Stimulated activated CD8-positive, alpha-beta memory T cell treated with anti-CD3 and anti-CD28 coated beads, Interleukin-2, amount 100 ng/mL, for 48 hours (primary cell): ENCODE measurements around the gene KLF4.
"Not testable (repeated sequence)": the region's sequence is repeated elsewhere in the genome, so short reads cannot be mapped to it uniquely, and the experiment has no call there.

Source experiments
- DNase-seq, 2 donors: peaks; one replicate each; pipeline ENCODE4 v3.0.0-alpha.2; 2020; ENCODE audit warnings: low read depth in 2 of 2

Gene KLF4

DNA sequence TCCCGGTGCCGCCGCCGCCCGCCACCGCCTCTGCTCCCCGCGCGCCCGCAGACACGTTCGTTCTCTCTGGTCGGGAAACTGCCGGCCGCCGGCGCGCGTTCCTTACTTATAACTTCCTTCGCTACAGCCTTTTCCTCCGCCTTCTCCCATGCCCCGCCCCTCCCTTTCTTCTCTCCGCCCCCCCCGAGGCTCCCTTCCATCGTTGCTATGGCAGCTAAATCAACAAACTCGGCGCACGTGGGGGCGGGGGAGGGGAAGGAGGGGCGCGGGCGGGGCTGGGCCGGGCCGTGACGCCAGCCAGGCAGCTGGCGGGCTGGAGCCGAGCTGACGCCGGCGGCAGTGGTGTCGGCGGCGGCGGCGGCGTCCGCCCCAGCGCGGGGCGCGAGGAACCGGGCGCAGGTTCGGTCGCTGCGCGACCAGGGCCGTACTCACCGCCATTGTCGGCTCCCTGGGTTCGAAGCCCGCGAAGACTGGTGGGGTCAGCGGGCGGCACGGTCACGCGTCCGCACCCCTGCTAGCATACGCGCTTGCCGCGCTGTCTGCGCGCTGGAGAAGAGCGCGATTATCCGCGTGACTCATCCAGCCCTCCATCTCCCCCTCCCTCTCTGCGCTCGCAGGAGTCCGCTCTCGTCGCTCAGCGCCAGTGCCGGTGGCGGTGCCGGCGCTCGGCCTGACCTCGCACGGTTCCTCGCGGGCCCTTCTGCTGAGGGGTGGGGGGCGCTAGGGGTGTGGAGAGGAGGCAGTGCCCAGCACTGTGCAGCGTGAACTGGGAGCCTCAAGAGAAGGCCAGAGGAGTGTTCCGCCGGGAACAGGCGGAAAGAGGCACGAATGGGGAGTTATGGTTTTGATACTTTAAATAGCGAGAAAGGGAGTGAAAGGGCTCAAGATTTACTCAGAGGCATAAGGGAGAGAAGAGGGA lies at the start of gene KLF4:
KLF4 (minus strand) TSS at position 83 of the 919 bp plus-strand sequence. CDS start 597 bp downstream, outside the sequence.
- peak; percentile 60 to 68 for DNase-seq

DNA sequence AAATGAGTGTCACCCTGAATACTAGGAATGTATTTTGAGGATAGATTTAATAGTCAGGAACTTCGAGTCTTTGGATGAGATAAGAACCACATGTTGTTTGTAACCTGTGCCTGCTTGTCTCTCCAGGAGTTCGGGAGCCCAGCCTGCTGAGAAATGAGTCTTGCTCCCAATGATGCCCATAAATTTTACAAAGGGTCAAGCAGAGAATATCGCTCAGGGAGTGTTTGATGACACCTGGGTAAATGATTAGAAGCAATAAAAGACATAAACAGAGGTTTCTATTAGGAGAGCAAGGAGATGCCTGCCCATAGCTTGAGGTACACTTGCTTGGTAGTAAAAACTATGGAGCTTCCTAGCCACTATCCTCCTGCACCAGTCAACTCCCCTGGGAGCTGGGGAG lies 46.9 kb upstream of the KLF4 start:
- no peak for DNase-seq

DNA sequence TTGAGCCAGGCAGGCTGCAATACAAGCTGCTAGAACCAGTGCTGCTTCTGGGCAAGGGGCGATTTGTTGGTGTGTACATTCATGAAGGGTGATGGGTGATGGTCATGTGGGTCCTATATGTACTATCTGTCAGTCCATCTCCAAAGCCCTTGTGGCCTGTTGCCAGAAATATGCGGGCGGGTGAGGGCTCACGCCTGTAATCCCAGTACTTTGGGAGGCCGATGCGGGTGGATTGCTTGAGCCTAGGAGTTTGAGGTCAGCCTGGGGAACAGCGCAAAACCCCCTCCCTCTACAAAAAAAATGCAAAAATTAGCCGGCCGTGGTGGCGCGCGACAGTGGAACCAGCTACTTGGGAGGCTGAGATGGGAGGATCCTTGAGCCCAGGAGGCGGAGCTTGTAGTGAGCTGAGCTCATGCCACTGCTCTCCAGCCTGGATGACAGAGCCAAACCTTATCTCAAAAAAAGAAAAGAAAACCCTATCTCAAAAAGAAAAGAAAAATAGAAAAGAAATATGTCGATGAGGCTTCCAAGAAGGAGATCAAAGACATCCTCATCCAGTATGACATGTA lies 45.0 kb upstream of the KLF4 start:
- DNase-seq, result no peak

DNA sequence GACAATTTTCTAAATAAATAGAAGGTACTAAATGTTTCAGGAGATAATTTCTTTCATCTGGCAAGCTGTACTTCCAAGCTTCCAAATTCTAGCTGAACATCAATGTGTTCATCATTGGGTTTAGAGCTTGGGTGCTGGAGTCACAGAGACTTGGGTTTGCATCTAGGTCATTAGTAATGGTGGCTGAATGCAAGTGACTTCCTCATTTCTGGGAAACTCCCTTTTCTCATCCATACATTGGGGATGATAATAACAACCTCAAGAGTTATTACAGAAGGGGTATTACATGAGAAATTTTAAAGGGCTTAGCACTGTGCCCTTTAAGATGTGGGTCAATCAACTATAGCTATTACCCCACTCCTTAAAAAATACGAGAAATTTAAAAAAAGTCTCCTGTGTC lies 41.1 kb upstream of the KLF4 start:
- no peak for DNase-seq

DNA sequence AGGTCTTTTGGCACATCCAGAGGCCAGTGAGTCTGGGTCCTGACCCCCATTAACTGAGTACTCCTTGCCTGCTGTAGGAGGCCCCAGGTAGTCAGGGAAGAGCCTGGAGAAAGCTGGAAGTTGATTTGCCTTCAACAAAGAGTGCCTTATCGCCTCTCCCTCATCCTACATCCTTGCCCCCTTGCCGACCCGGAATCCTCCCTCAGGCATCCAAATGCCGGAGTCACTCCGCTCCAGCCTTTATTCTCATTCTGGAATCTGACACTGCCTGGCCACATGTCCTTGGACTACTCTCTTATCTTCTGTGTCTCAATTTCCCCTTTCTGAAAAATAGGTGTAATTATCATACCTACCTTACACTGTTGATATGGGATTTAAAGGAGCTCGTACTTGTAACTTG lies 39.1 kb upstream of the KLF4 start:
- no peak for DNase-seq

DNA sequence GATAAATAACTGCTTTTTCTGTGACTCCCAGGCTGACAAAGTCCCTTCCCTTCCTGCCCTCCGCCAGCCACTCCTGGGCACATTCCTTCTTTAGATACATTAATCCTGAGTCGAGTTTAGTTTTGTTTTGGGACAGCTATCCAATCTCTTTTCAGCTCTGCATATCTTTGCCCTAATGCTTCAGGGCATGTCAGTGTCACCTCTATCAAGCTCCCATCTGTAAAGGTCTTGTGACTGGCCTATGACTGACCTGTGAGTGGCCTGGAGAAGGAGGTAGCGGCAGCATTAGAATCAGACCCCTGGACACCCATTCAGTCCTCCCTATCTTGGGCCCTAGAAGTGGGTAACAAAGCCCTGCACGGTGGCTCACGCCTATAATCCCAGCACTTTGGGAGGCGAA lies 34.0 kb upstream of the KLF4 start:
- no peak for DNase-seq

DNA sequence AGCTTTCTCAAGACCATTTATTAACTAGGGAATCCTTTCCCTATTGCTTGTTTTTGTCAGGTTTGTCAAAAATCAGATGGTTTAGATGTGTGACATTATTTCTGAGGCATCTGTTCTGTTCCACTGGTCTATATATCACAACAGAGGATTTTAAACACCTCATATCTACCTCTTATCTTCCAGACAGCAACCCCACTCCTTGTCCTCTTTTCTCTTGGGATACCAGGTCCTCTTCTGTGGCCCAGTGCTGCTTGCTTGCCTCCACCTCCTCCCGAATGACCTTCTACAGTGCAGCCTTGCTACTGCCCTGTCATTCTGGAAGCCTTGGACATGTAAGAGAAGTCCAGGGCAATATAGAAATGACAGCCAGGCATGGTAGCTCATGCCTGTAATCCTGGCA lies 30.6 kb upstream of the KLF4 start:
- no peak for DNase-seq

DNA sequence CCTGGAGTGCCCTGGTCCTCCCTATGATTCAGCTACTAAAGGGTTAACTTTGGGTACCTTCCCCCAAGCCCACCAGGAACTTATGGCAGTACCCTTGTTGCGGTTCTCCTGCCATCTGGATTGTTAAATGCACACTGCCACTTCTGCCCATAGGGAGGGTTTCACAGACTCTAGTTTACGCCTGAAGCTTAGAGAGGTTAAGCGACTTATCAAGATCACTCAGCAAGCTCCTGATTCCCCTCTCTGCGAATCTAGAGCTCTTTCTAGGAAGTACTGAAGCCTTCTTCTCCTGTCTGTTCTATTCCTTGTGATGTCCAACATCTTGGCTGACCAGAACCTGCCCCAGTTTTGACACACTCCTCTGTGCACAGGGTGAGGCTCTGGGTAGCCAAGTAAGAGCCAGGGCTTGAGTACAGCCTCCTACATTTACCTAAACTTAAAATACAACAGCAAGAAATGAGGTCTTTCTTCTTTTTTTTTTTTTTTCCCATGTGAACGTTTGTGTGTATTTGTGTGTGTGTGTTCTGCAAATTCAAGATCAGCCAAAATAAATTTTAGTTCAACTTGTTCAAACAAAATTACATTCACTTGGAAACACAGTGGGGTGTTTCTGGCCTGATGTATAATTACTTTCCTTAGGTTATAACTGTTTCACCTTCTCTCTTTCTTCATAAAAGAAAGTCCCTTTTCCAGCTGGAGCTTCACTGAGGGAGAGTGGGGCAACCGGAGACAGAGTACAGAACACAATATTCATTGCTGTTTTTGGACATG lies 28.7 kb upstream of the KLF4 start:
- no peak for DNase-seq

DNA sequence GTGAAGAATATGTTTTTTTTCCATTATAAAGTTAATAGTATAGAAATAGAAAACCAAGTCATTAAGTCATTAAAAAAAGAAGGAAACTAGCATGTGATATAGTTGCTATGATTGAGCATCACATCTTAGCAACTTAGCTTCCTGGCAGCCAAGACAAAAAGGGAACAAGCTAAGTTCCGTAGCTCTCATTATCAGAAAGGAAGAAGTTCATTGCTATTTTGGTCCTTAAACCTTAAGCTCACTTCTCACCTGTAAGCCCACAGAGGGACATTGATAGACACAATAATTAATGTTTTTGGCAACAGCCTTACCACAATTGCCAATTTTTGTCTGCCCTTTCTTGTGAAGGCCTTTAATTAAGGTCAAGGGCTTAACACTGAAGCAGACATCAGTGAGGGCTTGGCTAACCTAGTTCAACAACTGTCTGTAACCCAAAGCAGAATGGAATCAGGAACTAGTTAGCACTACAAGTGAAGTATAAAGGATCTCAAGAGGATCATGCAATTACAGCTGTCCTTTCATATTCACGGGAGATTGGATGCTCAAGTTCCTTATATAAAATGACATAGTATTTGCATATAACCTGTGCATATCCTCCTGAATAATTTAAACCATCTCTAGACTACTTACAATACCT lies 24.0 kb upstream of the KLF4 start:
- DNase-seq, result no peak

DNA sequence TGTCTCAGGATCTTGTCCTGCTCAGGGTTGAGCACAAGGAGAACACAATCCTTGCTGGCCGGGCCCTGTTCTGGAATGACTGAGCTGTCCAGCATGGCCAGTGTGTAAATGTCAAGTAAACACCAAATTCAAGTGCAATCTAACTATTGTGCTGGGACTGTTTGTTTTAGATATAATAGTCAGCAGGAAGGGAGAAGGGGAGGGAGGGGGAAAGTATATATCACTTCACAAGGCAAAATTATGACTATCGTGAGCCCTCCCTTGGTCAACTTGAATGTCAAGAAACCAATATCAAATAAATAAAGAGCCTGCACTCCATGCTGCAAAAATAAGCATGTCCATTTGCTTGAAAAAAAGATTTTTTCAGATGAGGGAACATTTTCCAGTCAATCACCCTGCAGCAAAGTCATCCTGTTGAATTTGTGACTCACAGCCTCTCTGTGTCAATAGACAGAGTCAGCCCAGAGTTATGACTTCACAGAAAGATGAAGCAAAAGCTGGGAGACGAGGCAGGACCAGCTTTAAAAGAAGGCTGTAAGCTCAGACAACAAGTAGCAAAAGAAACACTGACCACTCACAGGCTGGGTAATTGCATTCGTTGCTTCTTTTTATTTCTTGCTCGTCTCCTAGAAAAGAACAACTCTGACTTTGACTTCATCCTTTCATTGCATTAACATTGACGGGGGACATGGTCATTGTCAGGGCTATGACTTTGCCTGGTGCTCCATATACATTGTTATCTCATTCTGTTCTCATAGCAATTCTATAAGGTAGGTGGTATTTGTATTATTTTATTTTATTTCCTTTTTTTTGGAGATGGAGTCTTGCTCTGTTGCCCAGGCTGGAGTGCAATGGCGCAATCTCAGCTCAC lies 15.3 kb upstream of the KLF4 start:
- no peak for DNase-seq

DNA sequence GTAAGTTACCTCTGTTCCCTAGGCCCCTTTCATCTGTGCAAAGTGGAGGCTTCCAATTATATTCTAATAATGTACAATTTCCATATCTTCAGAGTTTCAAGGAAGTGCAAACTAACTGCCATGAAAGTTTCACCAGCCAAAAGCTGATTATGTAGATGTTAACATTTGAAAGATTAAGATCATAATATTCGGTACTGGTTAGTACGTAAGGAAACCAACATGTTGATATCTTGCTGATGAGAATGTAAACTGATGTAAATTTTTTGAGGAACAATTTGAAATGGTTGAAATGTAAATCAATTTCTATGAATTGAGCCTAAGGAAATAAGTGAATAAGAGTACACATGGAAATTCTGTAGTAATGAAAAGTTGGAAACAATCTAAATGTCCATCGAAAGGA lies 12.9 kb upstream of the KLF4 start:
- DNase-seq, result no peak

DNA sequence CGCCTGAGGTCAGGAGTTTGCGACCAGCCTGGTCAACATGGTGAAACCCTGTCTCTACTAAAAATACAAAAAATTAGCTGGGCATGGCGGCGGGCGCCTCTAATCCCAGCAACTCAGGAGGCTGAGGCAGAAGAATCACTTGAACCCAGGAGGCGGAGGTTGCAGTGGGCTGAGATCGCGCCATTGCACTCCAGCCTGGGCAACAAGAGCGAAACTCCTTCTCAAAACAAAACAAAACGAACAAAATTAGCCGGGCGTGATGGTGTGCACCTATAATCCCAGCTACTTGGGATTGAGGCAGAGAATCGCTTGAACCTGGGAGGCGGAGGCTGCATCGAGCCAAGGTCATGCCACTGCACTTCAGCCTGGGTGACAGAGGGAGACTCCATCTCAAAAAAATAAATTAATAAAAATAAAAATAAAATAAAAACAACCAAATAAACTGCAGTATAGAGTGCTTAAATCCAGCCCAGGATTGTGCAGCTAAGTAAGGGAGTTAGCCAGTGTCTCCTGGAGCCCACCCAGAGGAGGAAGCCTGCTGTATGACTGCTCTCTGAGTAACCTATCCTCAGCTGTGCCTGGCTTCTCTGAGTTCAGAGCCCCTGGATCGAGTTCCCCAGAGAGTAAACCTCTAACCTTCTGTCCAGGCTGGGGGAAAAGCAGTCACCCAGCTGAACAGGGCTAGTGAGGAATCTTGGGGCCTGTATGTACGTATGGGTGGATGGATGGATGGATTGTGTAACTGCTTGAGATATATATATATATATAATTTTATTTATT lies 11.0 kb upstream of the KLF4 start:
- not testable (repeated sequence) for DNase-seq

DNA sequence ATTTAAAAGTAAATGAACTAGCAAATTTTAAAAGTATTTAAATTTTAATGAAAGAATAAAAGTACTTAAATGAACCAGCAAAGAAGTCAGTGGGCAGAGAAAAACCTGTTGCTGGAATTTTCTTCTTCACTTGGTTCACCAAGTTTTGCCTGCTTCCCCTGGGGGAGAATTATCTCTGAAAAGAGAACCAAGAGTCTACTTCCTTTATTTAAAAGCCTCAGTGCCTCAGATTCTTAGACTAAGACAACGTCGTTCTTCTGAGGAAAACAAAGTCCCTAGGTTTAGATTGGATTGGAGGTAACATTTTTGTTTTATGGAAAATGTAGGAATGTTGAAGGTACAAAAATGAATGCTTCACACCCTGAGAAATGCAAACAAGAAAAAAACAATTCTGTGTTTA lies 7.4 kb upstream of the KLF4 start:
- no peak for DNase-seq

DNA sequence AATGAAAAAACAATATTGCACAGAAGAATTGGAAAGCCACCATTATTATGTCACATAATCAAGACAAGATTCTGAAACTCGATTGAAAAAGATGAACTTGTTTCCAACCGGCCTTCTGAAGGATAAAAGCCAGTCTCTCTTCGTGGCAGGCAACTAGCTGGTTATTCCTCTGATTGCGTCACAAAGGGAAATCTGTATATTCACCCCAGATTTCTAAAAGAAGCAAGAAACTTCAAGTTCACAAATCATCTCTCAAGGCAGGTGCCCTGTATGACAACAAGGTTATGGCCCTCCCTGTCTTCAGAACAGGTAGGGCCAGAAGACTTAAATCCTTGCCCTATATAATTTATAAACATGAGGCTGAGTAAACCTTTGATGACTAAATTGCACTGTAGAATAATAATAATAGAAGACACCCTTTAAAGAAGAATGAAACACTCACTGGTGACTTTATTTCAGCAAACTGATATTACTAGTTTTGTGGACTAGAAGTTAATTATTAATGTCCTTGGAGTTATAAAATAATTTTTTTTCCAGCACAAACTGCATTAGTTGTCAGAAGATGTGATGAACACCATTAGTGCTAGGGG lies 2.9 kb upstream of the KLF4 start:
- DNase-seq, result no peak

DNA sequence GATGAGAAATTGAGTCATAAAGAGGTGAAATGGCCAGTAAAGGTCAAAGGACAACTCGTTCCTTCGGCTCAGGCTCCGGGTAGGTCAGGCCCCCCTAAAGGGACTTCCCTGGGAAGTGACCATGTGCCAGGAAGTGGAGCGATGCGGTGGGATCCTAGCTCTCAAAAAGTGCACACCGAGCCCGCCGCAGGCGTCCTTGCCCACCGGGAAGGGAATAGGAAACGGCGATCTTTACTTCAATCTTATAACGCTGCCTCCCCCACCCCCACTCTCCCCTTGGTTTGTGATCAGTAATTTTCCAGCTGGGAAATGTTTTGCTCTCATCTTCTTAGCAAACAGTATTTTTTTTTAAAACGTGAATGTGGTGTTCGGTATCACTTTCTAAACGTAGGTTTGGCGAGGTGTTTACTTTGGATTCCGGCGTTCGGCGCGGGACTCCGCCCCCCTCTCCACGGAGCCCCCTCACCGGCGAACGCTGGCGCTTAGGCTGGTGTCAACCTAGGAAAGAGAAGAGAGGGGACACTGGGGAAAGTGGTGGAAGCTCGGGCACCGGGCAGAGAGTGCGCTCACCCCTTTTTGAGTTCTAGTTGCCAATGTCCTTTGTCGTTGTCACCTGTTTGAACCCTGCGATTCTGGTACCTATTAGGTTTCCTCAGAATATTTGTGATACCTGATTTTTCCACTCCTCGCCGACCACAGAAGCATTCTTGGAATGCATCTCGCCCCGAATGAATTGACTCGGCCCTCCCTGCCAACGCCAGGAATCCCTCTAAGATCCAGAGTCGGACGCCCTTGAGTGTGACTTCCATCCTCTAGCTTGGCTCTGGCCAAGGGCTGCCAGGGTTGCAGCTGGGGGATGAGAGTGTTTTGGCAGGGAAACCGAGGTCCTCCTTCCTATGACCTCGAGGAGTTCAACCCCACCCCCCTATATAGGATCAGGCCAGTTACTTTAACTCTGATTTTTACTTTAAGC lies 1.8 kb upstream of the KLF4 start:
- DNase-seq, result no peak

DNA sequence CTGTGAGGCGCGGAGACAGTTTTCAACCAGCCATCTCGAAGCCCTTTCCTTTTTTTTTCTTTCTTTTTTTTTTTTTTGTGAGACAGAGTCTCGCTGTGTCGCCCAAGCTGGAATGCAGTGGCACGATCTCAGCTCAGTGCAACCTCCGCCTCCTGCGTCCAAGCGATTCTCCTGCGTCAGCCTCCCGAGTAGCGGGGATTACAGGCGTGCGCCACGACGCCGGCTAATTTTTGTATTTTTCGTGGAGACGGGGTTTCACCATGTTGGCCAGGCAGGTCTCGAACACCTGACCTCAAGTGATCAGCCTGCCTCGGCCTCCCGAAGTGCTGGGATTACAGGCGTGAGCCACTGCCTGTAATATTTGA lies 1.0 kb upstream of the KLF4 start:
- DNase-seq, result not testable (repeated sequence)

DNA sequence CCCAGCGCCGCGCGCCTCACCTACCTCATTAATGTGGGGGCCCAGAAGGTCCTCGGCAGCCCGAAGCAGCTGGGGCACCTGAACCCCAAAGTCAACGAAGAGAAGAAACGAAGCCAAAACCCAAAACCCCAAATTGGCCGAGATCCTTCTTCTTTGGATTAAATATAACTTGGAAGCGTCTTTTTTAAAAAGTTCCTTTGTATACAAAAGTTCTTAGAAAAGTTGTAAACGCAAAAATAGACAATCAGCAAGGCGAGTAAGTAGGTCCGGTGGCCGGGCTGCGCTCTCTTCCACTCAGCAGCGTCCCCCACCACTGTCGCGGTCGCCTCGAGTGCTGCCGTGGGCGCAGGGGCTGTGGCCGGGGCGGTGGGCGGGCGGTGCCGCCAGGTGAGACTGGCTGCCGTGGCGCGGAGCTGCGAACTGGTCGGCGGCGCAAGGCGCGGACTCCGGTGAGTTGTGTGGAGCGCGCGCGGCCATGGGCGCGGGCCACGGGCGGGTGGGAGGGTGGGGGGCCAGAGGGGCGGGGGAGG lies 360 bp downstream of the KLF4 start:
- no peak for DNase-seq

DNA sequence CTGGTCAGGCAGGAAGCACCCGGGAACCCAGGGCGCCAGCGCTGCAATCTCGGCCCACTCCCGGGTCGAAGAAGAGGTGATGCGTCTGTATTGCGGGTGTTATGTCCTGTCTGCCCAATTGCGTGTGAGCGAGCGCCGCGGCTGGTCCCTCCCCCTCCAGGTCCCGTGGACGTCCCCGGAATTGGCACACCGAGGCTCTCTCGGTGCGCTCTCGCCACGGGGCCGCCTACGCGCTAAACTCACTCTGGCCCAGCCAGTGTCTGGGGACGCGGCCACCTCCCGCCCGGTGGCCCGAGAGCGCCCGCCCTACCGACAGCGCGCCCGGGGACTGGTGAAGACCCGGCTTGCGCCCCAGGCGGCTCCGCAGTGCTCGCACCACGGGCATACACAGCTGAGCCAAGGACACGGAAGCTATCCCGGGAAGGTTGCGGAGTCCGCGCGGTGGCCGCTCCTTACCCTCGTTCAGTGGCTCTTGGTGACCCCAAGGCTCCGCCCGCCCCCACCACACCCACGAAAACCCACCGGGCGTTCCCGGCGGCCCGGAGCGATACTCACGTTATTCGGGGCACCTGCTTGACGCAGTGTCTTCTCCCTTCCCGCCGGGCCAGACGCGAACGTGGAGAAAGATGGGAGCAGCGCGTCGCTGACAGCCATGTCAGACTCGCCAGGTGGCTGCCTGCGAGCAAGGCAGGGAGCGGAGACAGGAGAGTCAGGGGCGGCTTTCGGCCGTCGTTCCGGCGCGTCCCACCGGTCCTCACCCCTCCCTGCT lies 1.0 kb downstream of the KLF4 start:
- no peak for DNase-seq
